COLO668 (cell line): ENCODE measurements around the gene IRF3.
"Not testable (repeated sequence)": the region's sequence is repeated elsewhere in the genome, so short reads cannot be mapped to it uniquely, and the experiment has no call there.

ENCODE experiments used
- DNase-seq: peaks from one replicate; lab custom pipeline; 2025; ENCODE audit not compliant: unreplicated experiment; lab: John Stamatoyannopoulos, UW

IRF3 gene

DNA sequence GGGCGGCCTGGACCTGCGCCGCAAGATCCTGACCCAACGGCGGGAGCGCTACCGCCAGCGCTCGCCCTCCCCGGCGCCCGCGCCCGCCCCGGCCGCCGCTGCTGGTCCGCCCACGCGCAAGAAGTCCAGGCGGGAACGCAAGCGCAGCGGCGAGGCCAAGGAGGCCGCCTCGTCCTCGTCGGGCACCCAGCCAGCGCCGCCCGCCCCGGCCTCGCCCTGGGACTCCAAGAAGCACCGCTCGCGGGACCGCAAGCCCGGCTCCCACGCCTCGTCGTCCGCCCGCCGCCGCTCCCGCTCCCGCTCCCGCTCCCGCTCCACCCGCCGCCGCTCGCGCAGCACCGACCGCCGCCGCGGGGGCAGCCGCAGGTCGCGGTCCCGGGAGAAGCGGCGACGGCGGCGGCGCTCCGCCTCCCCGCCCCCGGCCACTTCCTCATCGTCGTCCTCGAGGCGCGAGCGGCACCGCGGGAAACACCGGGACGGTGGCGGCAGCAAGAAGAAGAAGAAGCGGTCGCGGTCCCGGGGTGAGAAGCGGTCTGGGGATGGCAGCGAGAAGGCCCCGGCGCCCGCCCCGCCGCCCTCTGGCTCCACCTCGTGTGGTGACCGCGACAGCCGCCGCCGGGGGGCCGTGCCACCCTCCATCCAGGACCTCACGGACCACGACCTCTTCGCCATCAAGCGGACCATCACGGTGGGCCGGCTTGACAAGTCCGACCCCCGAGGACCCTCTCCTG lies 13.7 kb downstream of the IRF3 start:
- no peak for DNase-seq

DNA sequence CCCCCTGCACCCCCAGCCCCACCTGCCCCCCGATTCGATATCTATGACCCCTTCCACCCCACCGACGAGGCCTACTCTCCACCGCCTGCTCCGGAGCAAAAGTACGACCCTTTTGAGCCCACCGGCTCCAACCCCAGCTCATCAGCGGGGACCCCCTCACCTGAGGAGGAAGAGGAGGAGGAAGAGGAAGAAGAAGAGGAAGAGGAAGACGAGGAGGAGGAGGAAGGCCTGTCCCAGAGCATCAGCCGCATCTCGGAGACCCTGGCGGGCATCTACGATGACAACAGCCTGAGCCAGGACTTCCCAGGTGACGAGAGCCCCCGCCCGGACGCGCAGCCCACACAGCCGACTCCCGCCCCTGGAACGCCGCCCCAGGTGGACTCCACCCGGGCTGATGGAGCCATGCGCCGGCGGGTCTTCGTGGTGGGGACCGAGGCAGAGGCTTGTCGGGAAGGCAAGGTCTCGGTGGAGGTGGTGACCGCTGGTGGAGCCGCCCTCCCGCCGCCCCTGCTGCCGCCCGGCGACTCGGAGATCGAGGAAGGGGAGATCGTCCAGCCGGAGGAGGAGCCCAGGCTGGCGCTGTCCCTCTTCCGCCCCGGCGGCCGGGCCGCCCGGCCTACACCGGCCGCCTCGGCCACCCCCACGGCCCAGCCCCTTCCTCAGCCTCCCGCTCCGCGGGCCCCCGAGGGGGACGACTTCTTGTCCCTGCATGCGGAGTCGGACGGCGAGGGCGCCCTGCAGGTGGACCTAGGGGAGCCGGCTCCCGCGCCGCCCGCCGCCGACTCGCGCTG lies 14.4 kb downstream of the IRF3 start:
- DNase-seq: no peak

DNA sequence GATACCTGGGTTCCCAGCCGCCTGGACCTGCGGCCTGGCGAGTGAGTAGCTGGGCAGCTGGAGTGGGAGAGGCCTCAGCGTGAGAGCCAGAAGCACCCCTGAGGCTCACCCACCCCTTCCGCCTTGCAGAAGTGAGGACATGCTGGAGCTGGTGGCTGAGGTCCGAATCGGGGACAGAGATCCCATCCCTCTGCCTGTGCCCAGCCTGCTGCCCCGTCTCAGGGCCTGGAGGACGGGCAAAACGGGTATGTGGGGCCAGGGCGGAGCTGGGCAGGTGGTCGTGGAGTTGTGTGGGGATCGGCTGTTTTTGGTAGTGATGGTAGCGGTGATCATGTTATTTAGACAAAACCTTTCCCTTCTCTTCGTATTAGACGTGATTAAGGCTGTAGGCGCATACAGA lies 19.1 kb downstream of the IRF3 start:
- no peak for DNase-seq

DNA sequence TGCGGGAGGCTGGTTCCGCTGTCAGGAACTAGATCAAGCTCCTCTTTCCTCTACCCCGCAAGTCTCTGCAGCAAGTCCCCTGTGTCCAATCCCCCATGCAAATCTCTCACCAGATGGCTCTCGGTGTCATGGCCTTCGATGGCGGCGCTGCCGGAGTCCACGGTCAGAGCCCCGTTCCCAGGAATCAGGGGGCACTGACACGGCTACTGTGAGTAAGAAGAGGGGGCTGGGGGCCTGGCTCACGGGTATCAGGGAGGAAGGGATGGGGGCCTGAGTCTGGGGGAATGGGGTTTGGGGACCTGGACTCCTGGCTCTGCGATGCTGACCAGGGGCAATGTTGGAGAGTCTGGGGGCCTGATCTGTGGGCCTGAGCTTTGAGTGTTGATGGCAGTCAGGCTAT lies 19.7 kb downstream of the IRF3 start:
- no peak for DNase-seq

DNA sequence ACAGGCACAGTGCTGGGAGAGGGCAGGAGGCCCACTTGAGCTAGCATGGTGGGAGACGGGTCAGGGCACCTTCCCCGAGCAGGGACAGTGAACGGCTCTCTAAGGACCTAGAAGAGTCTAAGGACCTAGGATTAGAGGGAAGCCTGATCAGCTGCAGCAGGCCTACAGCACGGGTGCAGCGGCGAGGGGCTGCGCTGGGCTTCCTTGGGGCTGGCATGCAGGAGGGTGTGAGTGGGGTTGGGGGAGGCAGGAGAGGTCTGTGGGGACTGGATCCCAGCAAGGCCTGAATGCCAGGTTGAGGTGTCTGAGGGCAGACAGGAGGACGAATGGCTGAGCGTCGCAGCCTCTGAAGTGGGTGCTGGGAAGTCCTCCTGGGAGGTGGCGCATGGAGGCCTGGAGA lies 20.1 kb downstream of the IRF3 start:
- no peak for DNase-seq

DNA sequence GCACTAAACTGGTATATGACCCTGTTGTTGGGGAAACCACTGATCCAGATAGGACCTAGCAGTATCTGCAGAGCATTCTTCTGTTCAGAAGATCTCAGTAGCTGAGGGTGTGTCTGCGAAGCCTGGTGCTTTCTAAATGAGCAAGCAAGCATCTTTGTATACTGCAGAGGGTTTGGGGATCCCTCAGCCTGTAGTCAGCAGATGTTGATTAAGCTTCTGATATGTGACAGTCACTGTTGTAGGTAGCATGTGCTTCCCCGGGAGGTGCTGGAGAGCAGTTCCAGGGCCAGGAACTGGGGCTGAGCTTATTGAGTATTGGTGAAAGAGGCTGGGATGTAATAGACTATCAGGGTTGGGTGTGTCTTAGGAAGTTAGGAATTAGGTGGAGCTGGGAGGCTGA lies 22.2 kb downstream of the IRF3 start:
- no peak for DNase-seq

DNA sequence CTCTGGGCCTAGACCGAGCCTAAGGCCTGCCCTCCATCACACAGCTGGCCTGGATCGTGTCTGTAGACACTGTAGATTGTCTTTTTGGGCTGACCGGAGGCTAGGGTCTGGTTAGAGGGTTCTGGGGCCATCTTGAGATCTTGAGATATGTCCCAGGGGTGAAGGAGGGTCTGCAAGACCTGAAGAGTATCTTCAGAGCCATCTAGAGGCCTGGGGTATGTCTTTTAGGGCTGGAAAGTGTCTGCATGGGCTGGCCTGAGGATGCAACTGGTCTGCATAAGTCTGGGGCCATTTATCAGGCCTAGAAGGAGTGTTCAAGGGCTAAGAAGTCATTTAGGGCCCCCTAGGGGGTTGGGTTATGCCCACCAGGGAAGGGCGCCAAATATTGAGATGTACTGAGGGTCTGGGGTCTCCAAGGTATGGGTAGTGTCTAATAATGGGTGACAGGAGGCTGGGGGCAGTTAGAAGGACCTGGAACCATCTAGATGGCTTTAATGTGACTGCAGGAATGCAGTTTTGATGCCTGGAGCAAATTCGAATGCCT lies 23.1 kb downstream of the IRF3 start:
- no peak for DNase-seq

DNA sequence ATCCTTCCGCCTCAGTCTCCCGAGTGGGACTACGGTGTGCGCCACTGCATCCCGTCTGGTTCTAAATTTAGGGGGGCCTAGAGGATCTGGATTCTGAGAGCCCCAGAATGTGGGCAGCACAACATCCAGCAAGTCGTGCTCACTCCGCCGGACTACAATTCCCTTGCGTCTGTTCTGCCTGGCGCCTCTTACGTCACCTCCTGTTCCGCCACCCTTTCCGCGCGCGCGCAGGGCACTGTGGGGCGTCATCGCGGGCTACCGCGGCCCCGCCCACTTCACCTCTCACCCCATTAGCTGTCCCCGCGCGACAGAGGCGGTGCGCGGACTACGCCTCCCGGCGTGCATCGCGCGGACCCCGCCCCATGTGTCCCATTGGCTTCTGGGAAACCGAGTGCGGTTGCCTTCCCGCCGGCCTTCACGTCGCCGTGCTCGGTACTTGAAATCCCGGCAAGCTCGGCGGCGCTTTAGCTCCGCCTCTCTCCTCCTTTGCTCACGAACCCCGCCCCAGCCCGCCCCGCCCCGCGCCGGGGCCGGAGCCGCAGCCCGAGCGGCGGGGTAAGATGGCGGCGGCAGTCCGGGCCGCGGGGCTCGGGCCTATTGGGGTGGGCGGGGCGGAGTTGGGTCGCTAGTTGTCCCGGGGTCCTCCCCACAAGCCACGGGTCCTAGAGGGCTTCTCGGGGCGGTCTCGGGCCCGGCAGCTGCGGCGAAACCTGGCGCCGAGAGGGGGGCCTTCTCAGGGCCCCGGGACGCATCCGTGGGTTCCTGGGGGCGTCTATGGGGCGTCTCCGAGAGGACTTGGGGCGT lies 23.8 kb downstream of the IRF3 start, which contains the start of gene SCAF1:
Gene SCAF1, plus strand, starts transcription at position 522 of the 804 bp plus-strand sequence. CDS start 2,818 bp downstream, outside the sequence.
- DNase-seq: peak; percentile 99

DNA sequence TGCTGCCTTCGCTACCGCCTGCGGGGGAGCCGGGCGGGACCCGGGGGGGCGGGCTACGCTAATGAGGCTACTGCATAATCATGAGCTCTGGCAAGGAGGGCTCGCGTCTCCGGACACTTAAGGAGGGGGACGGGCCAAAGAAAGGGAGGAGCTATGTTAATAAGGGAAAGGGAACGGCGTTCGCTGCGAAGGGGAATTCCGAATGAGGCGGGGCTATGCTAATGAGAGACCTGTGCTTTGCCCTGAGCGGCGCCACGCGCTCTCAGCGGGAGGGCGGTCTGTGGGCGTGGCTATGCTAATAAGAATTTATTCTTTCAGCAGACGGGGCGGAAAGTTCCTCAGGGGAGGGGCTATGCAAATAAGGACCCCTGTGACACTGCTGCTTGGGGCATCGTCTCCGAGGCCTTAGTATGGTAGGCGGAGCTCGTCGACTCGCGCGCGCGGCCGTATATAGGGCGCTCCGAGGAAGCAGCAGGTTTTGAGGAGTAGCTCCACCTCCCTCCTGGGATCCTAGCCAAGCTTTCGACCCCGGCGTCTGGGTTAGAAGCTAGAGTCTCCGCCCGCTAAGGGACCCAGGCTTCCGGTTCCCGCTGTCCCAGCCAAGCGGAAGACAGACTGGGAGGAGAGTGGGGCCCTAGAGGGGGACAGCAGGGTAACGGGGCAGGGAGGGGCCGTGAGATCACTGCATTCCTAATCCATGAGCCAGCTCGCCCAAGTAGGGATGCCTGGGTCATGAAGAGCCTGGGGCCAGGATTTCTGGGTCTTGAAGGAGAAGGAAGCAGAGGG lies 25.4 kb downstream of the IRF3 start, which contains the start of gene RRAS:
Gene RRAS, minus strand, starts transcription at position 31 of the 786 bp plus-strand sequence. CDS start 45 bp downstream, outside the sequence.
- peak; percentile 99 for DNase-seq

DNA sequence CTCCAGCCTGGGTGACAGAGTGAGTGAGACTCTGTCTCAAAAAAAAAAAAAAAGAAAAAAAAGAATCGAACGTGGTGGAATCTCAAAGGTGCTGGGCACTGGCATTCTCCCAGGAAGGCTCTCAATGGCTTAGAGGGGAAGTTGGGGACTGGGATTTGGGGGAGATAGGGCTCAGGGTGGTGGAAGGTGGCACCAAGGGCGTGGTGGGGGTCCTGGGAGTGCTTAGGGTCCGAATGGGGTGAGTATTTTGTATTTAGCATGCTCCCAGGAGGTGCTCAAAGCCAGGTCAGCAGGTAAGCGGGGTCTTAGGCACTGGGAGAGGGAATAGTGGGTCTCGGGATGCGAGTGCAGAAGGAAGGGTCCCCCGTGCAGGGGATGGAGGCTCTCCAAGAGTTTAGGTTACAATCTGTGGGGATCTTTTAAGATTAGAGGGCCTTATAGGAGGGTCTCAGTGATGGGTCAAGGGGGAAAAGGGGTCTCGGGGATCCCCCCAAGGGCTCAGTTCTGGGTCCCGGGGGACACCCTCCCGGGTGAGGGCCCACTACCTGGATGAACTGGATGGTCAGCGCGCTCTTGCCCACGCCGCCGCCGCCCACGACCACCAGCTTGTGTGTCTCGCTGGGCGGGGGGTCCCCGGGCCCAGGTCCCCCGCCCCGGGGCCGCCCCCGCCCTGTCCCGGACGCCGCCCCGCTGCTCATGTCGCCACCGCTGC lies 26.1 kb downstream of the IRF3 start:
- no peak for DNase-seq

DNA sequence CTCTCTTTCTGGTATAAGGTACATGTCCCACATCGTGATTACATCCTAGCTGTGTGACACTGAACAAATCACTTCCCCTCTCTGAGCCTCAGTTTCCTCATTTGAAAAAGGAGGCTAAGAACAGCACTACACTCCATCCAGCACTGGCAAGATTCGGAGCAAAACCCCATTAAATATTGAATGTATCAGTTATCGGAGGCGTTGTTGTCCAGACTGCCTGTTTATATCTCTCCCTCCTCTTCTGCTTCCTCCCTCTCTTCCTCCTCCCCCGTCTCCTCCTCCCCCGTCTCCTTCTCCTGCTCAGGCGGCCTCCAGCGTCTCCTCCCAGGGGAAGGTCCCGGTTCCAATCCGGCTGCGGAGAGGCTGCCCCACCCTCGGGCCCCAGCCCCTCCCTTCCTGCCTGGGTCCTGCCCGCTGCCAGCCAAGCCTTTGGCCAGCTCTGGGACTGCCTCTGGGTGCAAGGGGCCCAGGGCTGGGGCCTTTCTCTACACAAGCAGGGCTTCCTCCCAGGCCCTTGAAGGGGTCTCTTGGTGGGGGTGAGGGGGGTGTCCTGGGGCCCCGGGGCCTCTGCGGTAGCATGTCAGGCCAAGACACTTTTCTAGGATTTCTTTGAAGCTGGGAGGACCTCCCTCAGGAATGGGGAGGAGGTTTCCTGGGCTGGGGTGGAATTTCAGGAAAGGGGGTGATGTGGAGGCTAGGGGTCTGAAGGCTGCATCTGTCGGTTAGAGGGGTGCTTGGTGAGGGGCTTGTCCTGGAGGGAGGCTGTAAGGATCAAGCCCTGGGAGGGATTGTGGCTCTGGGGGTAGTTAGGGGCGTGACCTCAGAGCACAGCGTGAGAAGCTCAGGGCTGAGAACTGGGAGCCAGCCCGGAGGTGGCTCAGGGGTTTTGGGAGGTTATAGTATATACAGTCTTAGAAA lies 27.6 kb downstream of the IRF3 start:
- DNase-seq: no peak

DNA sequence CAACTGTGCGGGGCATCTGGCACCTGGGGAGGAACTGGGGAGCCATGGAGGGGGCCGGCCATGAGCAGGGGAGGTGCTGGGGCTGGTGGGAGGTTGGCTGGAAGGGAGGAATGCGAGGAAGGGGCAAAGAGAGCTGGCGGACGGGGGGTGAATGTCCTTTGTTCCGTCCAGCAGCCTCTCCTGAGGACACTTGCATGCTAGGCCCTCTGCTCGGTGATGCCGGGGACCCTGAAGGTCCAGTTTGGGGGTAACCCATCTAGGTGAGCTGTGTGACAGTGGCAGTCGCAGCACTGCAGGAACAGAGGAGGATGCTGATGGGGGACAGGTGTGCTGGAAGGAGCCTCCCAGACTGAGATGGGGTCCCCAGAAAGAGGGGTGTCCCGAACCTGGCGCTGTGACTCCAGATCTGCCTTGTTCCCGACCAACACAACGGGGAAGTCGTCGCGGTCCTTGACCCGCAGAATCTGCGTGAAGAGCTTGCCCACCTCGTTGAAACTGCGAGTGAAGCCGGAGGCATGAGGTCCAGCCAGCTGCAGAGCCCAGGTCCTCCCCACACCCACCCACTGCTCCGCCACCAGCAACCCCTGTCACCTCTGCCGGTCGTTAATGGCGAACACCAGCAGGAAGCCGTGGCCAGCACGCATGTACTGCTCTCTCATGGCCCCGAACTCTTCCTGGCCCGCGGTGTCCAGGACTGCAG lies 29.3 kb downstream of the IRF3 start:
- no peak for DNase-seq

DNA sequence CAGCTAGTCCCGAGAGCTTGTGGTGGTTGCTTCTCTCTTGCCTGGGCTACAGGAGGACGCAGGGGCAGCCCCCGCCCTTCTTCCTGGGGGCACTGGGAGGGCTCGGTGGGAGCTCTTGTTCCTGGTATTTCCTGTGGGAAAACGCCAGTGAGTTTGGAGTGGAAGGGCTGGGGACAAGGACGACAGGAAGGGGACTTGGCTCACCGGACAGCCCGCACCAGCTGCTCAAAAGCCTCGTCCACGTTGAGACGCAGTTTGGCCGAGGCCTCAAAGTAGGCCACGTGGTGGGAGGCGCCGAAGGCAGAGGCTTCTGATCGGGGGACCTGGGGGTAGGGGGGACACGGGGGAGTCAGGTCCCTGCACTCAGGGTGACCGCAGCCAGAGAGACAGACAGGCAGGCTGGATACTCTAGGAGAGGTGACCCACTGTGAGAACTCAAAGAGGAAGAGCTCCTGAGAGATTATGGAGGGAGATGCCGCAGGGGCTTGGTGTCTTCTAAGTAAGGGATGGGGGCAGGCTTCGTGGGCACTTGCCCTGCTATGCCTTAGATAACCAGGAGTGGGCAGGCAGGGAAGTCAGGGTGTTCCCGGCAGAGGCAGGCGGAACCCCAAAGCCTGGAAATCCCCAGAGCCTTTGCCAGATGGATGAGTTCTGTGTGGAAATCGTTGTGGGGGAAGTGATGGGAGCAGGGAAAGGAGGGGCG lies 30.0 kb downstream of the IRF3 start:
- peak; percentile 17 for DNase-seq

DNA sequence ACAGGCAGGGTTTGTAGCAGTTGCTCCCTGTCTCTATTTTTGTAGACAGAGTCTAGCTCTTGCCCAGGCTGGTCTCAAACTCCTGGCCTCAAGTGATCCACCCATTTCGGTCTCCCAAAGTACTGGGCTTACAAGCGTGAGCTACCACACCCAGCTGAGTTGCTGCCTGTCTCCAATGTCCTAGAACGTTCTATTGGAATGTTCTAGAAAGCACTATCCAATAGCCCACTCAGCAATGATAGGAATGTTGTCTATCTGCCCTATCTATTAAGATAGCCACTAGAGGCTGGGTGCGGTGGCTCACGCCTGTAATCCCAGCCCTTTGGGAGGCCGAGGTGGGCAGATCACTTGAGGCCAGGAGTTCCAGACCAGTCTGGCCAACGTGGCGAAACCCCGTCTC lies 32.4 kb downstream of the IRF3 start:
- DNase-seq: not testable (repeated sequence)

DNA sequence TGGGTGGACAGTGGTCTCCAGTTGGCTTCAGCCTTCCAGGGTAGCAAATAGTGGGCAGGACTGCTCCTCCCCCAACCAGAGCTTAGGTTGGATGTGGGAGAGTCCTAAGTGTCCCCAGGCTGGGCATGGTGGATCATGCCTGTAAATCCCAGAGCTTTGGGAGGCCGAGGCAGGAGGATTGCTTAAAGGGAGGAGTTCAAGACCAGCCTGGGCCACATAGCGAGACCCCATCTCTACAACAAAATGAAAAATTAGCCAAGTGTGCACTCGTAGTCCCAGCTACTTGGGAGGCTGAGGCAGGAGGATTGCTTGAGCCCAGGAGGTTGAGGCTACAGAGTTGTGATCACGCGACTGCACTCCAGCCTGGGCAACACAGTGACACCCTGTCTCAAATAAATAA lies 33.1 kb downstream of the IRF3 start:
- no peak for DNase-seq

DNA sequence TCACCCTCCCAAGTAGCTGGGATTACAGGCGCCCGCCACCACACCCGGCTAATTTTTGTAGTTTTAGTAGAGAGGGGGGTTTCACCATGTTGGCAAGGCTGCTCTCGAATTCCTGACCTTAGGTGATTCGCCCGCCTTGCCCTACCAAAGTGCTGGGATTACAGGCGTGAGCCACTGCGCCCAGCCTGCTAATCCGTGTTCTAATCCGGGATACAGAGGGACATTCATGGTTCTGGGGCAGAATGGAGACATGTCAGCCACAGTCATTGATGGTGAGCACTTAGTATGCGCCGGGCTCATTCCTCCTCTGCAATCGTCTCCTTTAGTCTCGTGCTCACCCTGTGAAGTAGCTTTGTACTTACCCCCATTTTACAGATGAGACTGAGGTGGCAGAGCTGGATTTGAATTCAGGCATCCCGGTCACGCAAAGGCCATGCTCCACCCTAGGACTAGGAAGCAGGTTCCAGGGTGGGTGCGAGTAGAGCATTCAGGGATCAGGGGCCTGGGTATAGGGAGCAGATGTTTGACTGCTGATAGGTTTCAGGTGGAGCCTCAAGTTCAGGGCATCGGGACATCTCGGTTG lies 34.0 kb downstream of the IRF3 start:
- DNase-seq: no peak

DNA sequence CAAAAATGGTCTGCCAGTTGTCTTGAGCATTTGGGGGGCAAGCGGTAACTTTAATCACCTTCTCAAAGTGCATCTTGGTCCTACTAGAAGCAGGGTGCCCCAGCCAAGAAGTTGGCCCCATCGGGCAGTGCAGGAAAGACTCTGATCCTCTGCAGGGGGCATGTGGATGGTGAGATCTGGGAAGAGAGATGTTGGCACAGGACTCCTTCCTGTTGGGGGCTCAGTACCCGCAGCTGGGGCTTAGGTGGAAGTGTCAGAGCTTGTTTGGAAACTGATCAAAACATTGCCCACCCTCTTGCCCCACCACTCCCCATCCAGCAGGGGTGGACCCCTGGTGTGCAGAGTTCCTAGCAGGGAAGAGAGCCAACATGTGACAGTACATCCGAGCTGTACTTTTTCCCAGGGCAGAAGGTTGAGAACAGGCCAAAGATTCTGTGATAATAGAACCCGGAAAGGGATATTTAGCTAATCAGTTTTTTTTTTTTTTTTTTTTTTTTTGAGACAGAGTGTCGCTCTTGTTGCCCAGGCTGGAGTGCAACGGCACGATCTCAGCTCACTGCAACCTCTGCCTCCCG lies 34.6 kb downstream of the IRF3 start:
- no peak for DNase-seq
